Measurements from ENCODE around the gene PSMD14.

Gene PSMD14

DNA sequence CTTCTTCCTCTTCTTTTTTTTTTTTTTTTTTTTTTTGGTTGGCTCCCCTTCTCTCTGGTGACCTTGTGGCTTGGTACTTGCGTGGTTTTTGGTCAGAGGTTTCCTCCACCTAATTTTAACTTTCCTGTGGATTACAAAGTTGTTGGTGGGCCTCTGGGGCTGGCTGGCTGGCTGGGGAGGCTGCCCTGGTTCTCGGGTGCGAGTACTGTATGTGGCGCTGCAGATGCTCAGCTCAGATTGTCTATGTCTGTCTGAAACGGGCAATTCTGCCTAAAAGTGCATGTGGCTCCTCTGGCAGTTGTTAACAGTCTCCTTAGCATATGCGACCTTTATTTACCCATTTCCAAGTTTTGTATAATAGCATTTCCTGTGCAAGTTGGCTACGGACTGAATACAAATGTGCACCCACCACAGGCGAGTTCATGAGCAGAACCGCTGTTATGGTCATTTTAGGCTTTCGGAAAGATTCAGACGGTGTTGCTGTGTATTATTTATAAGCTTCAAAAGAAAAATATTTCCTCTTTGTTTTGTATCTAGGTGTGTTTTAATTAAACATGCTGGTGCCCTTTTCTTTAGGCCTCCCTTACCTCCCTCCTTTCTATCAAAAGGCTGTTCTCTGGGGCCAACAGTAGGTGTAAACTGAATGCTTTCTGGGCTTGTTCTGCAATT, 112.3 kb downstream of the PSMD14 start:
- no peak for DNase-seq

DNA sequence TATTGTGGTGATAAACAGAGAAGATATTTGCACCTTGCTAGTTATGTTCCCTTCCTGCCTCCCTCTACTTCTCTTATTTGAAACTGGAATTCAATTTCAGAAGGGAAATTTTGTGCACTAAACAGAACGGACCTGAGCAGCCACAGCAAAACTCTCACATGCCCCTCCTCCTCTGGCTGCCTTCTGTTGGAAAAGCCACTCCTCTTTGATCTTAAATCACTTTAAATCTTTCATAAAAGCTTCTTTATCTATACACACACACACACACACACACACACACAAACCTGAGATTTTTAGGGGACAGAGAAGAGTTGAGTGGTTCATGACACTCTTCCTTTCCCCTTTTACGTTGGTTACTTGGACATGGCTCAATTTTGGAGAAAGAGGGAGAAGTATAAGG, 113.5 kb downstream of the PSMD14 start:
- DNase-seq: no peak

- DNase-seq: no peak
These were observed 114.7 kb downstream of the PSMD14 start for GRCh38 chr2:161422816-161423403.

DNA sequence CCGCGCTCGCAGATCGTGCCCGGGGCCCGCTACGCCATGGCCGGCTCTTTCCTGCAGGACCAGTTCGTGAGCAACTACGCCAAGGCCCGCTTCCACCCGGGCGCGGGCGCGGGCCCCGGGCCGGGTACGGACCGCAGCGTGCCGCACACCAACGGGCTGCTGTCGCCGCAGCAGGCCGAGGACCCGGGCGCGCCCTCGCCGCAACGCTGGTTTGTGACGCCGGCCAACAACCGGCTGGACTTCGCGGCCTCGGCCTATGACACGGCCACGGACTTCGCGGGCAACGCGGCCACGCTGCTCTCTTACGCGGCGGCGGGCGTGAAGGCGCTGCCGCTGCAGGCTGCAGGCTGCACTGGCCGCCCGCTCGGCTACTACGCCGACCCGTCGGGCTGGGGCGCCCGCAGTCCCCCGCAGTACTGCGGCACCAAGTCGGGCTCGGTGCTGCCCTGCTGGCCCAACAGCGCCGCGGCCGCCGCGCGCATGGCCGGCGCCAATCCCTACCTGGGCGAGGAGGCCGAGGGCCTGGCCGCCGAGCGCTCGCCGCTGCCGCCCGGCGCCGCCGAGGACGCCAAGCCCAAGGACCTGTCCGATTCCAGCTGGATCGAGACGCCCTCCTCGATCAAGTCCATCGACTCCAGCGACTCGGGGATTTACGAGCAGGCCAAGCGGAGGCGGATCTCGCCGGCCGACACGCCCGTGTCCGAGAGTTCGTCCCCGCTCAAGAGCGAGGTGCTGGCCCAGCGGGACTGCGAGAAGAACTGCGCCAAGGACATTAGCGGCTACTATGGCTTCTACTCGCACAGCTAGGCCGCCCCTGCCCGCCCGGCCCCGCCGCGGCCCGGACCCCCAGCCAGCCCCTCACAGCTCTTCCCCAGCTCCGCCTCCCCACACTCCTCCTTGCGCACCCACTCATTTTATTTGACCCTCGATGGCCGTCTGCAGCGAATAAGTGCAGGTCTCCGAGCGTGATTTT, 115.5 kb downstream of the PSMD14 start:
- no peak for DNase-seq

- no peak for DNase-seq
These were observed 116.2 kb downstream of the PSMD14 start for GRCh38 chr2:161424394-161424769.

DNA sequence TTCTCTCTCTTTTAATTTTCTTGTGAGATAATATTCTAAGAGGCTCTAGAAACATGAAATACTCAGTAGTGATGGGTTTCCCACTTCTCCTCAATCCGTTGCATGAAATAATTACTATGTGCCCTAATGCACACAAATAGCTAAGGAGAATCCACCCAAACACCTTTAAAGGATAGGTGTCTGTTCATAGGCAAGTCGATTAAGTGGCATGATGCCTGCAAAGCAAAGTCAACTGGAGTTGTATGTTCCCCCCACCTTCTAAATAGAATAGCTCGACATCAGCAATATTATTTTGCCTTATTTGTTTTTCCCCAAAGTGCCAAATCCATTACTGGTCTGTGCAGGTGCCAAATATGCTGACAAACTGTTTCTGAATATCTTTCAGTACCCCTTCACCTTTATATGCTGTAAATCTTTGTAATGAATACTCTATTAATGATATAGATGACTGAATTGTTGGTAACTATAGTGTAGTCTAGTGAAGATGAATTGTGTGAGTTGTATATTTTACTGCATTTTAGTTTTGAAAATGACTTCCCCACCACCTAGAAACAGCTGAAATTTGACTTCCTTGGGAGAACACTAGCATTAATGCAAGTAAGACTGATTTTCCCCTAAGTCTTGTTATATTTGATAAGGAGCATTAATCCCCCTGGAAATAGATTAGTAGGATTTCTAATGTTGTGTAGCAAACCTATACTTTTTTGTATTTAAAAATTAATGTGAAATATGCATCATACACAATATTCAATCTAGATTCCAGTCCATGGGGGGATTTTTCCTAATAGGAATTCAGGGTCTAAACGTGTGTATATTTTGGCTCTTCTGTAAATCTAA, 116.9 kb downstream of the PSMD14 start:
- DNase-seq: no peak

- DNase-seq: no peak
These were observed 117.7 kb downstream of the PSMD14 start for GRCh38 chr2:161425728-161426454.

DNA sequence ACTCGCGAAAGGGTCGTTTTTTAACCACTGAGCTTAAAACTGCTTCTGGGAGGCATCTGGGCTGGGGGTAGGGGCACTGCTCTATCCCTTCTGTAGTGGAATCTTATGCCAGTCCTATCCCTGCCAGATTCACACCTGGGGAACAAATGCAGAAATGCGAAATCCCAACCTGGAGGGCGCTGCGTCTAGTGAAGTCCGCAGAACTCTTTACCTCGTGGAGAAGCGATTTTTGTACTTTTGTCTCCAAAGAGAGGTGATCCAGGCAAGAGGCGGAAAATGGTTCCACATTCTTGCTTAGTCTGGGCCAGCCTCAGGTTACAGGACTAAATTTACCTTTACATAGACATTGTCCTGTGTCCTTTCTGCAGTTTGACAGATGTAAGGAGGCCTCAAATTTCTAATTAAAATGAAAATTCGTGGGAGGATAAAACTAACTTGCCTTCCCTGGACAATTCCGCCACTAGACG, 118.3 kb downstream of the PSMD14 start:
- DNase-seq: no peak

GRCh38 chr2:161426922-161427663, 118.9 kb downstream of the PSMD14 start:
- peak; percentile 59 for DNase-seq

GRCh38 chr2:161427664-161428587, 119.7 kb downstream of the PSMD14 start:
- DNase-seq: no peak

GRCh38 chr2:161430386-161430785, 122.2 kb downstream of the PSMD14 start:
- no peak for DNase-seq

DNA sequence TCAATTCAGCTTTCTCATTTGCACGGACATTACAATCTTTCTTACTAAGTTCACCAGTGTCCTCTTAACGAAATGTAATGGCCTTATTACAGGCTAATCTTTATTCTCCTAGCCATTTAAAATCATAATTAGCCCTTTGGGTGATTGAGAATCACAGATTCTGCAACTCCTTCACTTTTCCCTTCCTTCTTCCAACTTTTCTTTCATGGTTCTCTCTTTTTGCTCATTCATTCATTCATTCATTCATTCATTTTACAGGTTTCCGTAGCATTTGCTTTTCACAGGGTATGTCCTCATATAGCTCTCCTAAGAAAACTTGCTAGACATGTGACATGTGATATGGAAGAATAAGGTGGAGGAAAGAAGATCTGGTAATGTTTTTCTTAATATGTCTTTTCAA, 123.9 kb downstream of the PSMD14 start:
- DNase-seq: no peak

DNA sequence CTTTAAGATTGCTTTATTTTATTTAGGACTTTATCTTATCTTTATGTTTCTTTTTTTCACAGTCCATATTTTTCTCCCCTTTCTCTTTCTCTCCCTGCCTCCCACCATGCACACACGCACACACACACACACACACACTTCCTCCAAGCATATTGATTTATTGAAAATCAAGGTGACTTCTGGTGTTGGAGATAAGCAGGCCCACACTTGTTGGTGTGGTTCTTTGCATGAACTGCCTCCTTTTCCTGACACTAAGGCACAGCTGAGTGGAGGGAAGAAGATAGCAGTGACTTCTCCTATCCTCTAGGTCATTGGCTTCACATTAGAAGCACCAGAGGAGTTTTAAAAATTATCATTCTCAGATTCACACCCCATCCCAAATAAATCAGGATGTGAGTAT, 125.9 kb downstream of the PSMD14 start:
- DNase-seq: no peak

DNA sequence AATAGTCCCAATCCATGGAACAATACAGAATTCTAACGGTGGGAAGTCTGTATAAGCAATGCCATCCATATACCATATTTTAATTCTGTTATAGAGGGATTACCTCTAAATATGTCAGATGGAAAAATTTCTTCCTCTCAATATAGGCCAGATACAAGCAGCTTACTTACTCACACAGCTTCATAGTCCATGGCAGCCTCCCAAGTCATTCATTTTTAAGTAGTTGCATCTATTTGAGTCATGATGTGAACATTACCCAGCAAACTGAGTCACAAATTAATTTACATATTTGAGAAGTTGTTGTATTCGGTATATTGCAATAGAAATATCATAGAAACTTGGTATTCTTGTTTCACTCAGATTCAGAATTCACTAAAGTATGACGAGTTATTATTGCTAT, 128.2 kb downstream of the PSMD14 start:
- DNase-seq: no peak

- DNase-seq: no peak
These were observed 130.4 kb downstream of the PSMD14 start for GRCh38 chr2:161438598-161438997.

DNA sequence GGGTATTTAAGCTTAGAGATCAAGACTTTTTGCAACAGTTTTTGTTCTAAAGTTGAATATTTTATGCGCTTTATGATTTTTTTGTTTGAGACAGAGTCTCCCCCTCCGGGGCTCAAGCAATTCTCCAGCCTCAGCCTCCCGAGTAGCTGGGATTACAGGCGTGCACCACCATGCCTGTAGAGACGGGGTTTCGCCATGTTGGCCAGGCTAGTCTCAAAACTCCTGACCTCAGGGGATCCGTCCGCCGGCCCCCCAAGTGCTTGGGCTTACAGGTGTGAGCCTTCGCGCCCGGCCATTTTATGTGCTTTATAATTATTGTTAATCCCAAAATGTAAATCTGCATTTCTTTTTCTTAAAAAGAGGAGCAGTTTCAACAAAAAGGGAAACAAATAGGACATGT, 136.9 kb downstream of the PSMD14 start:
- DNase-seq: no peak

DNA sequence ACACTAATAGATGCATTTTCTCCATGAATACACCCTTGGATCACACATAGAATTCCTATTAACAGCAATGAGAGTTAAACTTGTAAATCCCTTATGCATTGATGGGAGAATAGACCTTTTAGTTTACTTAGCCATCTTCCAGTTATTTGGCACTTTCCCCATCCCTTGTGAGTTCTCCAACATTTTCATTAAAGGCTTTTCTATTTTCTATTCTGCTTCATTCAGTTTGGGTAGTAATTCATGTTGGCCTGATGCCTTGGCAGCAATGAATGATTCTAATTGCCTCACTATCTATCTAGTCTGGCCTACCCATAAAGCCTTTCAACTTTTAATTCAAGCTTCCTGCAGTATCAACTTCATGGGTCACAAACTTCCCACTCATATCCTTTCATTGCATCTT, 140.2 kb downstream of the PSMD14 start:
- DNase-seq: no peak
